ENCODE measurements around the gene UBE3D.

Gene UBE3D

DNA sequence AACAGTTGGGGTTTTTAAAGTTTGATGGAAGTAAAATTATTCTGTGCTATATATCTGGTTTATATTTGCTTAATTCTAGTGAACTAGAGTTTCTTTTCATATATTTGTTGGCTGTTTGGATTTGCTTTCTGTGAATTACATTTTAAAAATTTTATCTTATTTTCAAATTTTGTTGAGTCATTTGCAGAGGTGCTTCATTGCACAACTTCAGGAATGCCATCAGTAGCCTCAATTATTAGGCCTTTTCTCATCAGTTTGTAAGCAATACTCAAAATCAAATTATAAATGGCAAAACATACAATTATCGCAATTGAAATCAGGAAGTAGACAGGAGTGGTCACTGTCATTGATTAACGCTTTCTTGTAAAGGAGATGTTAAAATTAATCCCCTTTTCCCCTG, 96.9 kb downstream of the UBE3D start:
- no peak for ATAC-seq
- TF ChIP-seq ZFP3 (CRISPR knock-in tag; IDR thresholded peaks at IDR 0.05): no peak
- no peak for TF ChIP-seq ZC3H10 (CRISPR knock-in tag; IDR thresholded peaks at IDR 0.05)
- TF ChIP-seq BACH2 (CRISPR knock-in tag; IDR thresholded peaks at IDR 0.05; ENCODE audit: borderline replicate concordance): no peak
- TF ChIP-seq, protein P1, sequence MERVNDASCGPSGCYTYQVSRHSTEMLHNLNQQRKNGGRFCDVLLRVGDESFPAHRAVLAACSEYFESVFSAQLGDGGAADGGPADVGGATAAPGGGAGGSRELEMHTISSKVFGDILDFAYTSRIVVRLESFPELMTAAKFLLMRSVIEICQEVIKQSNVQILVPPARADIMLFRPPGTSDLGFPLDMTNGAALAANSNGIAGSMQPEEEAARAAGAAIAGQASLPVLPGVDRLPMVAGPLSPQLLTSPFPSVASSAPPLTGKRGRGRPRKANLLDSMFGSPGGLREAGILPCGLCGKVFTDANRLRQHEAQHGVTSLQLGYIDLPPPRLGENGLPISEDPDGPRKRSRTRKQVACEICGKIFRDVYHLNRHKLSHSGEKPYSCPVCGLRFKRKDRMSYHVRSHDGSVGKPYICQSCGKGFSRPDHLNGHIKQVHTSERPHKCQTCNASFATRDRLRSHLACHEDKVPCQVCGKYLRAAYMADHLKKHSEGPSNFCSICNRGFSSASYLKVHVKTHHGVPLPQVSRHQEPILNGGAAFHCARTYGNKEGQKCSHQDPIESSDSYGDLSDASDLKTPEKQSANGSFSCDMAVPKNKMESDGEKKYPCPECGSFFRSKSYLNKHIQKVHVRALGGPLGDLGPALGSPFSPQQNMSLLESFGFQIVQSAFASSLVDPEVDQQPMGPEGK (CRISPR knock-in tag; IDR thresholded peaks at IDR 0.05; ENCODE audit: borderline replicate concordance): no peak
- TF ChIP-seq ISL1 (CRISPR knock-in tag; IDR thresholded peaks at IDR 0.05): no peak
- TF ChIP-seq ZNF565 (CRISPR knock-in tag; conservative IDR thresholded peaks at IDR 0.05; ENCODE audit: low read depth): no peak
- no peak for TF ChIP-seq ZFP30 (CRISPR knock-in tag; IDR thresholded peaks at IDR 0.05)
- no peak for TF ChIP-seq TCF4 (CRISPR knock-in tag; IDR thresholded peaks at IDR 0.05; ENCODE audit: borderline replicate concordance)

DNA sequence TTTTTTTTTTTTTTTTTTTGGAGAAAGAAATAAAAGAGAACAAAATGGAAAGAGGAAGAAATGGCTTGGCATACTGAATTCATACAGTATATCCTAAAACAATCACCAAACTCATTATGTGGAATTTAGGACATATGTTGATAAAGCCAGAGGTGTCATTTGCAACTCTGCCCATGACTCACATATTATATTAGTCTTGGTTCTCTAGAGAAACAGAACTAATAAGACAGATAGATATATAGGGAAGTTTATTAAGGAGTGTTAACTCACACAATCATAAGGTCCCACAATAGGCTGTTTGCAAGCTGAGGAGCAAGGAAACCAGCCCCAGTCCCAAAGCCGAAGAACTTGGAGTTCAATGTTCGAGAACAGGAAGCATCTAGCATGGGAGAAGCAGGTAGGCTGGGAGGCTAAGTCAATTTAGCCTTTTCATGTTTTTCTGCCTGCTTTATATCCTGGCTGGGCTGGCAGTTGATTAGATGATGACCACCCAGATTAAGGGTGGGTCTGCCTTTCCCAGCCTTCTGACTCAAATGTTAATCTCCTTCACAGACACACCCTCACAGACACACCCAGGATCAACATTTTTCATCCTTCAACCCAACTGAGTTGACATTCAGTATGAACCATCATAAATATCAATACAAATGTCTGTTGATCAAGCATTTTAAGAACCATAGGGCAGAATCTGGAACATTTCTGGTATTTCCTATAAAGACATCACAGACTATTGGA, 102.3 kb downstream of the UBE3D start:
- ATAC-seq: no peak
- TF ChIP-seq, protein P1 (CRISPR knock-in tag; IDR thresholded peaks at IDR 0.05; ENCODE audit: borderline replicate concordance): no peak
- TF ChIP-seq ESRRG (CRISPR knock-in tag; IDR thresholded peaks at IDR 0.05): no peak
- TF ChIP-seq ZNF8 (CRISPR knock-in tag; IDR thresholded peaks at IDR 0.05): no peak
- TF ChIP-seq POU6F1 (CRISPR knock-in tag; IDR thresholded peaks at IDR 0.05; ENCODE audit: borderline replicate concordance, low read depth): no peak
- TF ChIP-seq BACH2 (CRISPR knock-in tag; IDR thresholded peaks at IDR 0.05; ENCODE audit: borderline replicate concordance): no peak
- no peak for TF ChIP-seq ZFP30 (CRISPR knock-in tag; IDR thresholded peaks at IDR 0.05)
- no peak for TF ChIP-seq ZFP3 (CRISPR knock-in tag; IDR thresholded peaks at IDR 0.05)
- TF ChIP-seq ZC3H10 (CRISPR knock-in tag; IDR thresholded peaks at IDR 0.05): no peak
- no peak for TF ChIP-seq RARB (CRISPR knock-in tag; IDR thresholded peaks at IDR 0.05)
- TF ChIP-seq SNAI2 (CRISPR knock-in tag; IDR thresholded peaks at IDR 0.05): no peak
- no peak for TF ChIP-seq ARNTL (CRISPR knock-in tag; IDR thresholded peaks at IDR 0.05; ENCODE audit: borderline replicate concordance, low read depth)
- TF ChIP-seq TOX (CRISPR knock-in tag; IDR thresholded peaks at IDR 0.05; ENCODE audit: borderline replicate concordance): no peak
- no peak for TF ChIP-seq OSR1 (CRISPR knock-in tag; IDR thresholded peaks at IDR 0.05)
- no peak for TF ChIP-seq TCF4 (CRISPR knock-in tag; IDR thresholded peaks at IDR 0.05; ENCODE audit: borderline replicate concordance)
- no peak for TF ChIP-seq GLIS3 (CRISPR knock-in tag; IDR thresholded peaks at IDR 0.05)
- no peak for TF ChIP-seq PPARA (CRISPR knock-in tag; IDR thresholded peaks at IDR 0.05; ENCODE audit: borderline replicate concordance)
- no peak for TF ChIP-seq CSDC2 (CRISPR knock-in tag; IDR thresholded peaks at IDR 0.05)
- TF ChIP-seq, protein P2, sequence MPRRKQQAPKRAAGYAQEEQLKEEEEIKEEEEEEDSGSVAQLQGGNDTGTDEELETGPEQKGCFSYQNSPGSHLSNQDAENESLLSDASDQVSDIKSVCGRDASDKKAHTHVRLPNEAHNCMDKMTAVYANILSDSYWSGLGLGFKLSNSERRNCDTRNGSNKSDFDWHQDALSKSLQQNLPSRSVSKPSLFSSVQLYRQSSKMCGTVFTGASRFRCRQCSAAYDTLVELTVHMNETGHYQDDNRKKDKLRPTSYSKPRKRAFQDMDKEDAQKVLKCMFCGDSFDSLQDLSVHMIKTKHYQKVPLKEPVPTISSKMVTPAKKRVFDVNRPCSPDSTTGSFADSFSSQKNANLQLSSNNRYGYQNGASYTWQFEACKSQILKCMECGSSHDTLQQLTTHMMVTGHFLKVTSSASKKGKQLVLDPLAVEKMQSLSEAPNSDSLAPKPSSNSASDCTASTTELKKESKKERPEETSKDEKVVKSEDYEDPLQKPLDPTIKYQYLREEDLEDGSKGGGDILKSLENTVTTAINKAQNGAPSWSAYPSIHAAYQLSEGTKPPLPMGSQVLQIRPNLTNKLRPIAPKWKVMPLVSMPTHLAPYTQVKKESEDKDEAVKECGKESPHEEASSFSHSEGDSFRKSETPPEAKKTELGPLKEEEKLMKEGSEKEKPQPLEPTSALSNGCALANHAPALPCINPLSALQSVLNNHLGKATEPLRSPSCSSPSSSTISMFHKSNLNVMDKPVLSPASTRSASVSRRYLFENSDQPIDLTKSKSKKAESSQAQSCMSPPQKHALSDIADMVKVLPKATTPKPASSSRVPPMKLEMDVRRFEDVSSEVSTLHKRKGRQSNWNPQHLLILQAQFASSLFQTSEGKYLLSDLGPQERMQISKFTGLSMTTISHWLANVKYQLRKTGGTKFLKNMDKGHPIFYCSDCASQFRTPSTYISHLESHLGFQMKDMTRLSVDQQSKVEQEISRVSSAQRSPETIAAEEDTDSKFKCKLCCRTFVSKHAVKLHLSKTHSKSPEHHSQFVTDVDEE (CRISPR knock-in tag; IDR thresholded peaks at IDR 0.05): no peak
- no peak for TF ChIP-seq ZNF565 (CRISPR knock-in tag; conservative IDR thresholded peaks at IDR 0.05; ENCODE audit: low read depth)

GRCh38 chr6:82959385-82959941, 106.2 kb downstream of the UBE3D start:
- TF ChIP-seq CREB5 (CRISPR knock-in tag; IDR thresholded peaks at IDR 0.05; ENCODE audit: low read depth): no peak
- no peak for TF ChIP-seq CSRNP3 (CRISPR knock-in tag; IDR thresholded peaks at IDR 0.05)
- TF ChIP-seq ZC3H10 (CRISPR knock-in tag; IDR thresholded peaks at IDR 0.05): no peak
- peak; percentile 18; the same call in 1 of the 3 replicates for ATAC-seq

Data from SK-N-SH treated with all-trans-retinoic acid at 6 μM for 48 hours (cell line).